Uterus (tissue), 4 donors: ENCODE measurements around the gene SPI1. TPM values are rescaled to one million over a fixed set of nuclear protein-coding genes. Genes with fewer than 3 reads are reported as not detected.

ENCODE experiments used
- DNase-seq, 2 donors: peaks; one replicate each; pipeline ENCODE4 v3.0.0-alpha.2; 2019 to 2020
- H3K27ac ChIP-seq, 2 donors: fragments of 200-600 bp; sonication (generic); 1 replicate in 1 of 2; 2 replicates in 1 of 2; pipeline ENCODE4 v1.5.1; 2016 to 2018
- H3K27me3 ChIP-seq, 2 donors: fragments of 200-600 bp; sonication (generic); one replicate each; pipeline ENCODE4 v1.5.1; 2018 to 2019; ENCODE audit warnings: control low read depth in 1 of 2
- H3K36me3 ChIP-seq, 2 donors: fragments of 200-600 bp; sonication (generic); one replicate each; pipeline ENCODE4 v1.5.1; 2019; ENCODE audit warnings: control low read depth in 1 of 2
- H3K4me1 ChIP-seq, 2 donors: fragments of 200-600 bp; sonication (generic); one replicate each; pipeline ENCODE4 v1.5.1; 2018 to 2019; ENCODE audit warnings: control low read depth in 1 of 2
- H3K4me3 ChIP-seq, 2 donors: fragments of 200-600 bp; sonication (generic); 1 replicate in 1 of 2; 2 replicates in 1 of 2; pipeline ENCODE4 v1.5.1; 2018 to 2019; ENCODE audit warnings: mild to moderate bottlenecking in 1 of 2
- H3K9me3 ChIP-seq, 2 donors: fragments of 200-600 bp; sonication (generic); one replicate each; pipeline ENCODE4 v1.5.1; 2019; ENCODE audit warnings: control low read depth in 1 of 2
- CTCF ChIP-seq, 4 experiments: fragments of 200-600 bp in 2 of 4; fragments of 450-650 bp in 2 of 4; sonication (generic) in 2 of 4; IDR thresholded peaks; one replicate each; pipeline ENCODE4 v1.5.1; 2016 to 2019; ENCODE audit warnings: antibody characterized with exemption in 4 of 4, mild to moderate bottlenecking in 2 of 4, moderate library complexity in 1 of 4
- POLR2A ChIP-seq, 2 donors: fragments of 450-650 bp; IDR thresholded peaks; one replicate each; pipeline ENCODE4 v1.6.1; 2016; ENCODE audit warnings: antibody characterized with exemption in 2 of 2, mild to moderate bottlenecking in 1 of 2, moderate library complexity in 1 of 2
- intact Hi-C: fragments of 100-400 bp; cut with DNase I; formaldehyde crosslinking; loops from one replicate; pipeline ENCODE4 v1.15.1; 2023; ENCODE audit warnings: low total_unique reads
- total RNA-seq, 4 donors: library from RNA; depleted of rRNA in 3 of 4; stranded (reverse); fragments of >200 nt in 3 of 4; gene quantifications; one replicate each; pipeline versions ENCODE4 v1.1.0 to v1.2.4, GENCODE V29; 2014 to 2023
- donor health status: DM: yes; HTN: yes; CAD: no.

Gene SPI1
- total RNA-seq, 4 donors from 2014 or later: 4.9 to 9.7 (median 7.6) TPM

GRCh38 chr11:47417712-47418111, 39.4 kb upstream of the SPI1 start:
- TF ChIP-seq POLR2A (IDR thresholded peaks at IDR 0.05) (no peak), CTCF (IDR thresholded peaks at IDR 0.05) (no peak)
- H3K27ac ChIP-seq: no peak overlapping the region
- intact Hi-C loops: no loop called here

DNA sequence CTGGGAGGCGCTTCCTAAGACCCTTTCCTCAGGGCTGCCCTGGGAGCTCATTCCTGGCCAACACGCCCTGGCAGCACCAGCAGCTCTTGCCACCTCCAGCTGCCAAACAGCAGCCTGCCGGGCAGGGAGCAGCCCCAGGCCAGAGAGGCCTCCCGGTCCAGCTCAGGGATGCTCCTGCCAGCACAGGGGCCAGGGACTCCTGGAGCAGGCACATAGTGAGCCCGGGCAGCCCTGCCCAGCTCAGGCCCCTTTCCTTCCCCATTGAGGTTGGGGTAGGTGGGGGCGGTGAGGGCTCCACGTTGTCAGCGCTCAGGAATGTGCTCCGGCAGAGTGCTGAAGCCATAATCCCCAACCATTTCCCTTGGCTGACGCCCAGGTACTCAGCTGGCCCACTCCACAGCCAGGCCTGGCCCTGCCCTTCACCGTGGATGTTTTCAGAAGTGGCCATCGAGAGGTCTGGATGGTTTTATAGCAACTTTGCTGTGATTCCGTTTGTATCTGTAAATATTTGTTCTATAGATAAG, 37.7 kb upstream of the SPI1 start:
- Histone ChIP-seq H3K27me3 (no peaks in the 10 kb centered on the region), H3K27ac (peak overlapping the region; percentile 86 to 87), H3K4me3 (no peak overlapping the region), H3K4me1 (peaks cover 4 to 28% of the 10 kb centered on the region in 2 donors), H3K9me3 (no peaks in the 10 kb centered on the region), H3K36me3 (no peaks in the 10 kb centered on the region)
- TF ChIP-seq POLR2A (IDR thresholded peaks at IDR 0.05) (no peak), CTCF (IDR thresholded peaks at IDR 0.05) (no peak)
- DNase-seq: peak; percentile 89 to 90
- intact Hi-C loops: no loop called here

More at GRCh38 chr11:47417712-47418111, 39.4 kb upstream of the SPI1 start:
- Histone ChIP-seq H3K4me1 (peaks cover 4 to 22% of the 10 kb centered on the region in 2 donors), H3K4me3 (no peak overlapping the region), H3K9me3 (no peaks in the 10 kb centered on the region), H3K27me3 (no peaks in the 10 kb centered on the region), H3K36me3 (no peaks in the 10 kb centered on the region)
- DNase-seq: no peak

DNA sequence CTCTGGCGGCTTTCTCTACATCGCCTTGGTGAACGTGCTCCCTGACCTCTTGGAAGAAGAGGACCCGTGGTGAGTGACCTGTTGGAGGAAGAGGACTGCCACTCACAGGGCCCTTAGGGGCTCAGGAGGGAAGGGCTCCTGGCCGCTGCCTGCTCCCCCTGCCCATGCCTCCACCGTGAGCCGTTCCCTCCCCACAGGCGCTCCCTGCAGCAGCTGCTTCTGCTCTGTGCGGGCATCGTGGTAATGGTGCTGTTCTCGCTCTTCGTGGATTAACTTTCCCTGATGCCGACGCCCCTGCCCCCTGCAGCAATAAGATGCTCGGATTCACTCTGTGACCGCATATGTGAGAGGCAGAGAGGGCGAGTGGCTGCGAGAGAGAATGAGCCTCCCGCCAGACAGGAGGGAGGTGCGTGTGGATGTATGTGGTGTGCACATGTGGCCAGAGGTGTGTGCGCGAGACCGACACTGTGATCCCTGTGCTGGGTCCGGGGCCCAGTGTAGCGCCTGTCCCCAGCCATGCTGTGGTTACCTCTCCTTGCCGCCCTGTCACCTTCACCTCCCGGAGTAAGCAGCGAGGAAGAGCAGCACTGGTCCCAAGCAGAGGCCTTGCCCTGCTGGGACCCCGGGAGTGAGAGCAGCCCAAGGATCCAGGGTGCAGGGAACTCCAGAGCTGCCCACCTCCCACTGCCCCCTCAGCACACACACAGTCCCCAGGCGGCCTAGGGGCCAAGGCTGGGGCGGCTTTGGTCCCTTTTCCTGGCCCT, 36.9 kb upstream of the SPI1 start:
- Histone ChIP-seq H3K4me3 (no peak overlapping the region), H3K27me3 (no peaks in the 10 kb centered on the region), H3K4me1 (peaks cover 4 to 32% of the 10 kb centered on the region in 2 donors), H3K36me3 (no peaks in the 10 kb centered on the region), H3K9me3 (no peaks in the 10 kb centered on the region), H3K27ac (peak overlapping the region; percentile 86 to 87)
- DNase-seq: no peak
- TF ChIP-seq POLR2A (IDR thresholded peaks at IDR 0.05): no peak
- no peak for TF ChIP-seq CTCF (IDR thresholded peaks at IDR 0.05)
- intact Hi-C loops: no loop called here

DNA sequence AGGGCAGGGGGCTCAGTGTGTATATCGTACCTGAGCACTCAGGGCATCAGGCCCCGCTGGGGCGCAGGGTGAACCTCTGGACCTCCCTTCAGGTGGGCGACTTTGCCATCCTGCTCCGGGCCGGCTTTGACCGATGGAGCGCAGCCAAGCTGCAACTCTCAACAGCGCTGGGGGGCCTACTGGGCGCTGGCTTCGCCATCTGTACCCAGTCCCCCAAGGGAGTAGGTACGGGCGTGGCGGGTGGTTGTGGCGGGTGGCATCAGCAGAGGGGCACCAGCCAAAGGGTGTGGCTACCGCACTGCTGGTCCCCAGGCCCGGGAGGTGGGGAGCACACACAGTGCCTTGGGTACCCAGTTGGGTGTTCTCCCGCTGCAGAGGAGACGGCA, 36.3 kb upstream of the SPI1 start:
- DNase-seq: no peak
- no peaks in the 10 kb centered on the region for H3K36me3 ChIP-seq
- H3K4me1 ChIP-seq: peaks cover 4 to 38% of the 10 kb centered on the region in 2 donors

More for the DNA sequence above, 36.3 kb upstream of the SPI1 start:
- H3K27ac ChIP-seq: peak overlapping the region; percentile 86 to 87
- no peaks in the 10 kb centered on the region for H3K9me3 ChIP-seq
- no peak overlapping the region for H3K4me3 ChIP-seq
- TF ChIP-seq POLR2A (IDR thresholded peaks at IDR 0.05) (no peak), CTCF (IDR thresholded peaks at IDR 0.05) (no peak)
- H3K27me3 ChIP-seq: no peaks in the 10 kb centered on the region
- intact Hi-C loops: no loop called here
